Measurements from ENCODE around the gene TULP4. TPM values are rescaled to one million over a fixed set of nuclear protein-coding genes. Genes with fewer than 3 reads are reported as not detected.
A peak's percentile ranks its signal among the peaks of the same experiment; 100 is the strongest.

TULP4 gene
- total RNA-seq, 1 donor from 2014 or later: 252 TPM

DNA sequence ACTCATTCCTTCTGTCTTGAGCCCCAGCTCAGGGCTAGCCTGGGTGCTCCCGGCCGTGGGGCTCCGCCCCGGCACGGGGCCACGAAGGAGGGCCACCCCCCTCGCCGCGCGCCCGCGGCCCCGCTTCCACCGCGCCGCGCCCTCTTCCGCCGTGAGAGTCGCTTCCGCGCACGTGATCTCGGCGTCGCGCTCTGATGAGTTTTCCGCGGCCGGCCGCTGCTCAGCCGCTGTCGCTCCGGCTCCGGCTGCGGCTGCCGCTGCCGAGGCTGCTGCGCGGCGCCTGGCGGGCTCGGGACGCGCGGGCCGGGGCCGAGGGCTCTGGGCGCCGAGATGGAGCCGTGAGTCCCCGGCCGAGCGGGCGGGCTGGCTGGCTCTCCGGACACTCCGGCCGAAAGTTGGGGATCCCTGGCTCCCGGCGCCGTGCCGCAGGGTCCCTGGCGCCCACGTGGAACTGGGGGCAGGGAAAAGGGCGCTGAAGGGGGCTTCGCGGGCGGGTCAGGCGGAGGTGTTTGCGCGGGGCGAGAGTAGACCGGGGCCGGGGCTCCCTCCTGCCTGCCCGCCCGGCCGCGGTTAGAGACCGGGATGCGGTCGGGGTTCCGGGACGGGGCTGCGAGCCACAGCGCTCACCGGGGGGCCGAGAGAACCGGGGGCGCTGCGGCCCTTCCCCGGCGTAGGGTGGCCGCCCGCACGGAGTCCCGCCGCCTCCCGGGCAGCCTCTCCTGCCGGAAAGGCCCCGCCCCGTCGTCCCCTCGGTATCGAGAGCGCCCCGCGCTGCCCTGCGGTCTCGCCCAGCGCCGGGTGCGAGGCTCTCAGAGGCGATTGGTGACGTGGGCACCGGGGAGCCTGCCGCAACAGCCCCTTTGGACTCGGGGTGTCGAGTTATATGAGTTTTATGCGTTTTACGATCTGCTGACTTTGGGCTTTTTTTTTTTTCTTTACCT lies 247.9 kb downstream of the TULP4 start, which contains the start of gene TMEM181:
Gene TMEM181, plus strand, starts transcription at position 197 of the 941 bp plus-strand sequence. Its CDS starts 134 bp downstream, at position 331.
- Histone ChIP-seq H3K9me3 (ENCODE audit: low read depth) (no peaks in the 10 kb centered on the region), H3K36me3 (no peaks in the 10 kb centered on the region), H3K9ac (peak within 1 kb of the TSS; percentile 63), H3K27ac (no peak within 1 kb of the TSS), H3K4me3 (peak within 1 kb of the TSS; percentile 90), H2AFZ (replicated peaks) (peak within 1 kb of the TSS; percentile 93), H3K4me2 (peak within 1 kb of the TSS; percentile 92), H3F3A (ENCODE audit: low read depth) (peaks cover 17% of the 10 kb centered on the region), H3K79me2 (ENCODE audit: low read depth) (peaks cover 51% of the 10 kb centered on the region), H4K20me1 (ENCODE audit: low read depth) (peaks cover 44% of the 10 kb centered on the region), H3K4me1 (no peaks in the 10 kb centered on the region), H3K27me3 (no peaks in the 10 kb centered on the region)
- H3K27me3 Mint-ChIP-seq (ENCODE audit: insufficient read depth, low read depth): no peaks in the 10 kb centered on the region
- no peak for TF ChIP-seq EZH2phosphoT487 (IDR thresholded peaks at IDR 0.05)
- TF ChIP-seq EZH2 (IDR thresholded peaks at IDR 0.05): no peak
- TF ChIP-seq, protein P1, sequence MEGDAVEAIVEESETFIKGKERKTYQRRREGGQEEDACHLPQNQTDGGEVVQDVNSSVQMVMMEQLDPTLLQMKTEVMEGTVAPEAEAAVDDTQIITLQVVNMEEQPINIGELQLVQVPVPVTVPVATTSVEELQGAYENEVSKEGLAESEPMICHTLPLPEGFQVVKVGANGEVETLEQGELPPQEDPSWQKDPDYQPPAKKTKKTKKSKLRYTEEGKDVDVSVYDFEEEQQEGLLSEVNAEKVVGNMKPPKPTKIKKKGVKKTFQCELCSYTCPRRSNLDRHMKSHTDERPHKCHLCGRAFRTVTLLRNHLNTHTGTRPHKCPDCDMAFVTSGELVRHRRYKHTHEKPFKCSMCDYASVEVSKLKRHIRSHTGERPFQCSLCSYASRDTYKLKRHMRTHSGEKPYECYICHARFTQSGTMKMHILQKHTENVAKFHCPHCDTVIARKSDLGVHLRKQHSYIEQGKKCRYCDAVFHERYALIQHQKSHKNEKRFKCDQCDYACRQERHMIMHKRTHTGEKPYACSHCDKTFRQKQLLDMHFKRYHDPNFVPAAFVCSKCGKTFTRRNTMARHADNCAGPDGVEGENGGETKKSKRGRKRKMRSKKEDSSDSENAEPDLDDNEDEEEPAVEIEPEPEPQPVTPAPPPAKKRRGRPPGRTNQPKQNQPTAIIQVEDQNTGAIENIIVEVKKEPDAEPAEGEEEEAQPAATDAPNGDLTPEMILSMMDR (IDR thresholded peaks at IDR 0.05): peak; percentile 9
- H3K9me3 Mint-ChIP-seq: no peaks in the 10 kb centered on the region
- peak within 1 kb of the TSS; percentile 94 for H3K4me3 Mint-ChIP-seq
- DNase-seq (ENCODE audit: low spot score): peak; percentile 92
- H3K27ac Mint-ChIP-seq: peak within 1 kb of the TSS; percentile 66
- peaks cover 30% of the 10 kb centered on the region for H3K4me1 Mint-ChIP-seq
- no peaks in the 10 kb centered on the region for H3K36me3 Mint-ChIP-seq

GRCh38 chr6:158560836-158561320 lies 248.6 kb downstream of the TULP4 start:
- no peaks in the 10 kb centered on the region for H3K9me3 ChIP-seq (ENCODE audit: low read depth)
- peak overlapping the region; percentile 92 for H3K4me2 ChIP-seq
- no peaks in the 10 kb centered on the region for H3K4me1 ChIP-seq
- peaks cover 35% of the 10 kb centered on the region for H3K4me1 Mint-ChIP-seq
- H2AFZ ChIP-seq (replicated peaks): peak overlapping the region; percentile 93
- H3F3A ChIP-seq (ENCODE audit: low read depth): peaks cover 17% of the 10 kb centered on the region
- peak overlapping the region; percentile 90 for H3K4me3 ChIP-seq
- DNase-seq (ENCODE audit: low spot score): peak; percentile 42
- peaks cover 58% of the 10 kb centered on the region for H3K79me2 ChIP-seq (ENCODE audit: low read depth)
- peak overlapping the region; percentile 66 for H3K27ac Mint-ChIP-seq
- peak overlapping the region; percentile 63 for H3K9ac ChIP-seq
- peak overlapping the region; percentile 94 for H3K4me3 Mint-ChIP-seq
- H3K36me3 ChIP-seq: no peaks in the 10 kb centered on the region
- H3K27me3 ChIP-seq: no peaks in the 10 kb centered on the region
- H3K27ac ChIP-seq: no peak overlapping the region
- TF ChIP-seq, protein P1 (IDR thresholded peaks at IDR 0.05): no peak
- no peak for TF ChIP-seq EZH2phosphoT487 (IDR thresholded peaks at IDR 0.05)
- TF ChIP-seq EZH2 (IDR thresholded peaks at IDR 0.05): no peak
- no peaks in the 10 kb centered on the region for H3K9me3 Mint-ChIP-seq
- peaks cover 51% of the 10 kb centered on the region for H4K20me1 ChIP-seq (ENCODE audit: low read depth)
- no peaks in the 10 kb centered on the region for H3K36me3 Mint-ChIP-seq
- H3K27me3 Mint-ChIP-seq (ENCODE audit: insufficient read depth, low read depth): no peaks in the 10 kb centered on the region

Small RNA genes within 50 kb of the gene (small RNA-seq; reads per million reads assigned to genes)
- not detected for gene RN7SL173P

Other genes with a start within 250 kb of the TULP4 start
- gene SERAC1, start 144.2 kb upstream of the TULP4 start, total RNA-seq (ENCODE audit: low replicate concordance): 25.0 and 35.7 TPM in 2 replicates
- gene GTF2H5, start 144.1 kb upstream of the TULP4 start, total RNA-seq (ENCODE audit: low replicate concordance): 5.2 and 12.4 TPM in 2 replicates
- 20.8 and 27.3 TPM in 2 replicates for gene TMEM181, start 247.6 kb downstream of the TULP4 start, total RNA-seq (ENCODE audit: low replicate concordance)

Measured in neural progenitor cell (in vitro differentiated cells).